Kidney (tissue), 14 donors: ENCODE results near the gene STEAP3. TPM values are rescaled to one million over a fixed set of nuclear protein-coding genes. Genes with fewer than 3 reads are reported as not detected.

Source experiments
- DNase-seq, 5 donors: peaks; one replicate each; pipeline ENCODE4 v3.0.0-alpha.2; 2013 to 2020
- FAIRE-seq: peaks from 2 replicates; lab custom pipeline; 2012; peaks lifted over from hg19 to GRCh38; lab: Jason Lieb, UNC
- H3K27ac ChIP-seq, 2 donors: one replicate each; pipeline ENCODE4 v1.7.0; 2013; ENCODE audit warnings: low read depth in 2 of 2, low read length in 2 of 2, inconsistent platforms in 1 of 2
- H3K27me3 ChIP-seq: one replicate; pipeline ENCODE4 v1.7.1; 2013; ENCODE audit warnings: low read length, inconsistent platforms; ENCODE audit not compliant: control insufficient read depth, insufficient read depth
- H3K36me3 ChIP-seq, 3 donors: one replicate each; pipeline versions ENCODE4 v1.7.0 to v1.7.1; 2013; ENCODE audit warnings: low read length in 3 of 3, control low read depth in 1 of 3, inconsistent platforms in 1 of 3; ENCODE audit not compliant: insufficient read depth in 3 of 3, control insufficient read depth in 2 of 3
- H3K4me1 ChIP-seq, 3 donors: one replicate each; pipeline versions ENCODE4 v1.7.0 to v1.7.1; 2013; ENCODE audit warnings: low read length in 3 of 3, inconsistent platforms in 1 of 3, low read depth in 1 of 3; ENCODE audit not compliant: control insufficient read depth in 2 of 3, insufficient read depth in 2 of 3
- H3K4me3 ChIP-seq, 3 donors: one replicate each; pipeline versions ENCODE4 v1.7.0 to v1.8.1; 2013; ENCODE audit warnings: low read length in 3 of 3, control low read depth in 1 of 3, inconsistent platforms in 1 of 3
- H3K9ac ChIP-seq, 3 donors: one replicate each; pipeline versions ENCODE4 v1.7.0 to v1.7.1; 2013; ENCODE audit warnings: low read length in 3 of 3, control low read depth in 1 of 3, inconsistent platforms in 1 of 3
- H3K9me3 ChIP-seq, 3 donors: one replicate each; pipeline versions ENCODE4 v1.7.0 to v1.7.1; 2013; ENCODE audit warnings: low read length in 3 of 3, control low read depth in 1 of 3, inconsistent platforms in 1 of 3; ENCODE audit not compliant: control insufficient read depth in 2 of 3, insufficient read depth in 1 of 3
- CTCF ChIP-seq: IDR thresholded peaks from 3 replicates; pipeline ENCODE4 v1.5.1; 2012; ENCODE audit warnings: mild to moderate bottlenecking, moderate library complexity, borderline replicate concordance; ENCODE audit not compliant: insufficient read depth; ENCODE audit errors: extremely low read depth
- intact Hi-C: fragments of 100-400 bp; cut with DNase I; formaldehyde crosslinking; loops from one replicate; pipeline ENCODE4 v1.11.1; 2022
- polyA plus RNA-seq: library from polyadenylated mRNA; stranded (reverse); fragments of 350-450 nt; fragmentation: Illumina TruSeq; extraction: RNeasy Lipid Tissue Mini Kit (QIAGEN cat#74804); gene quantifications from one replicate; pipeline ENCODE4 v1.2.3, GENCODE V29; 2014; ENCODE audit warnings: low read depth, low replicate concordance; ENCODE audit not compliant: insufficient read depth
- total RNA-seq: library from RNA; stranded (reverse); fragmentation: NEBNext Ultra II Directional; extraction: Animal tissue kit (Norgen Biotek cat#: 25700); gene quantifications from one replicate; pipeline ENCODE4 v1.2.1, GENCODE V29; 2021
- donor health status: control.
- donor health status: control.
- donor health status: control.
- donor health status: control.
- donor health status: control.
- donor health status: DM: yes; HTN: yes; CAD: no.
- donor health status: Normal renal cell carcinoma (clear cell type).

STEAP3 gene
- total and polyA plus RNA-seq, 2 donors from 2014 or later: 6.7 to 25.4 TPM

- no peak for FAIRE-seq
- no peak for TF ChIP-seq CTCF
- no peaks in the 10 kb centered on the region for H3K27me3 ChIP-seq
- DNase-seq: no peak
- no peak overlapping the region for H3K27ac ChIP-seq
- intact Hi-C loops: no loop called here
- no peaks in the 10 kb centered on the region for H3K9me3 ChIP-seq
- no peaks in the 10 kb centered on the region for H3K4me1 ChIP-seq
- no peaks in the 10 kb centered on the region for H3K36me3 ChIP-seq
- no peak overlapping the region for H3K9ac ChIP-seq
- no peak overlapping the region for H3K4me3 ChIP-seq
Measured at GRCh38 chr2:119204525-119204924, 19.1 kb upstream of the STEAP3 start.

- Histone ChIP-seq H3K27ac (no peak overlapping the region), H3K9ac (no peak overlapping the region), H3K27me3 (no peaks in the 10 kb centered on the region), H3K4me3 (no peak overlapping the region), H3K36me3 (no peaks in the 10 kb centered on the region), H3K4me1 (no peaks in the 10 kb centered on the region), H3K9me3 (no peaks in the 10 kb centered on the region)
- intact Hi-C loops: no loop called here
- DNase-seq: no peak
- no peak for TF ChIP-seq CTCF
- no peak for FAIRE-seq
Measured at GRCh38 chr2:119205001-119205706, 18.5 kb upstream of the STEAP3 start.

- no peaks in the 10 kb centered on the region for H3K36me3 ChIP-seq
- no peaks in the 10 kb centered on the region for H3K27me3 ChIP-seq
- no peak overlapping the region for H3K27ac ChIP-seq
- FAIRE-seq: no peak
- no peaks in the 10 kb centered on the region for H3K9me3 ChIP-seq
- no peak overlapping the region for H3K9ac ChIP-seq
- no peak for DNase-seq
- H3K4me3 ChIP-seq: no peak overlapping the region
- H3K4me1 ChIP-seq: no peaks in the 10 kb centered on the region
- intact Hi-C loops: no loop called here
- TF ChIP-seq CTCF: no peak
Measured at GRCh38 chr2:119206201-119206600, 17.4 kb upstream of the STEAP3 start.
